ENCODE measurements around the gene ALG12. TPM values are rescaled to one million over a fixed set of nuclear protein-coding genes. Genes with fewer than 3 reads are reported as not detected.

Gene ALG12
- total RNA-seq, 1 experiment from 2014 or later: 18.2 TPM

DNA sequence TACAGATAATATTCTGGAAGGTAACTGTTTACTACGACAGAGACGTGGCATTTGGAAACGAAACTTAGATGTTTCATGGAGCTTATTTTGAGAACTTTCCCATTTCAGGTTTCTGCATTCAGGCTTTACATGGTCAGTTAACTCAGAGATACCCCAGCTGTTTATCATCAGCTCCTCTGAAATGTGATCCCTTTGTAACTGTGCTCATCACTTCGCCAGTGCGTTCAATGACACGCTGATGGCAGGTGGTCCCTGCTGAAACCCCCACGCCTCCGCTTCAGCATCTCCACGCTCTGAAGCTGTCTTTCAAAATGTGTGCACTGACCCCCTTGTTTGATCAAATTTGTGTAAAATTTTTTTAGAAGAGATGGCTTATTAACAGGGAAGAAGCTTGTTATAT, 30.5 kb downstream of the ALG12 start:
- TF ChIP-seq, protein P1, sequence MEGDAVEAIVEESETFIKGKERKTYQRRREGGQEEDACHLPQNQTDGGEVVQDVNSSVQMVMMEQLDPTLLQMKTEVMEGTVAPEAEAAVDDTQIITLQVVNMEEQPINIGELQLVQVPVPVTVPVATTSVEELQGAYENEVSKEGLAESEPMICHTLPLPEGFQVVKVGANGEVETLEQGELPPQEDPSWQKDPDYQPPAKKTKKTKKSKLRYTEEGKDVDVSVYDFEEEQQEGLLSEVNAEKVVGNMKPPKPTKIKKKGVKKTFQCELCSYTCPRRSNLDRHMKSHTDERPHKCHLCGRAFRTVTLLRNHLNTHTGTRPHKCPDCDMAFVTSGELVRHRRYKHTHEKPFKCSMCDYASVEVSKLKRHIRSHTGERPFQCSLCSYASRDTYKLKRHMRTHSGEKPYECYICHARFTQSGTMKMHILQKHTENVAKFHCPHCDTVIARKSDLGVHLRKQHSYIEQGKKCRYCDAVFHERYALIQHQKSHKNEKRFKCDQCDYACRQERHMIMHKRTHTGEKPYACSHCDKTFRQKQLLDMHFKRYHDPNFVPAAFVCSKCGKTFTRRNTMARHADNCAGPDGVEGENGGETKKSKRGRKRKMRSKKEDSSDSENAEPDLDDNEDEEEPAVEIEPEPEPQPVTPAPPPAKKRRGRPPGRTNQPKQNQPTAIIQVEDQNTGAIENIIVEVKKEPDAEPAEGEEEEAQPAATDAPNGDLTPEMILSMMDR (IDR thresholded peaks at IDR 0.05; ENCODE audit: unreplicated experiment): no peak
- Mint-ChIP-seq H3K27me3 (ENCODE audit: insufficient read depth, unreplicated experiment) (no peaks in the 10 kb centered on the region), H3K36me3 (ENCODE audit: insufficient read depth, unreplicated experiment) (peaks cover 72% of the 10 kb centered on the region), H3K4me1 (ENCODE audit: insufficient read depth, unreplicated experiment) (peaks cover 7% of the 10 kb centered on the region), H3K27ac (ENCODE audit: low read depth, unreplicated experiment) (no peak overlapping the region), H3K4me3 (ENCODE audit: unreplicated experiment) (no peak overlapping the region), H3K9me3 (ENCODE audit: unreplicated experiment) (peaks cover 7% of the 10 kb centered on the region)
- no peak for DNase-seq (ENCODE audit: unreplicated experiment)
- TSS peak; percentile 8 for BruUV-seq (replicated peaks)
- intact Hi-C loops (cut with micrococcal nuclease): no loop called here
- ChIA-PET POLR2A (interaction anchor here (0.6 kb wide), 1 partner anchor 32 kb away, joined by 3 read pairs; no protein-coding TSS in a partner anchor), CTCF (interaction anchor here (0.7 kb wide), 1 partner anchor 87 kb away, joined by 3 read pairs; no protein-coding TSS in a partner anchor)

DNA sequence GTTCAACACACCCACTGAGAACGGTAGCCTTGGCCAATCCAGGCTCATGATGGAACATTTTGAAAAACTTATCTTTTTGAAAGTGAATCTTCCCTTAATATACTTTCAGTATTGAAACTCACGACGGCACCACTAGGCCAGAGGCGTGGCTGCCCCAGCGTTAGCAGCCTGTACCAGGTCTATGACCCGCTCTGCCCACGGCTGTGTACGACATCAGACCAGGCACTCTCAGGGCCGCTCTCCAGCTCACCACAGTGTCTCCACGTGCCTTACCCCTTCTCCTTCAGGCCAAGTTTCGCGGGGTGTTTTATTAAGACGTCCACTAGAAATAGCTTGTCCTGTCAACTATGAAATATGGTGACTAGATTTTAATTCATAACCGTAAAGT, 31.2 kb downstream of the ALG12 start:
- H3K27ac Mint-ChIP-seq (ENCODE audit: low read depth, unreplicated experiment): no peak overlapping the region
- H3K9me3 Mint-ChIP-seq (ENCODE audit: unreplicated experiment): peaks cover 7% of the 10 kb centered on the region
- peaks cover 7% of the 10 kb centered on the region for H3K4me1 Mint-ChIP-seq (ENCODE audit: insufficient read depth, unreplicated experiment)
- TF ChIP-seq, protein P1 (IDR thresholded peaks at IDR 0.05; ENCODE audit: unreplicated experiment): no peak
- peaks cover 67% of the 10 kb centered on the region for H3K36me3 Mint-ChIP-seq (ENCODE audit: insufficient read depth, unreplicated experiment)
- H3K27me3 Mint-ChIP-seq (ENCODE audit: insufficient read depth, unreplicated experiment): no peaks in the 10 kb centered on the region
- POLR2A ChIA-PET: no interaction called here
- H3K4me3 Mint-ChIP-seq (ENCODE audit: unreplicated experiment): no peak overlapping the region
- BruUV-seq (replicated peaks): no TSS peak
- CTCF ChIA-PET: interaction anchor here (0.6 kb wide), 1 partner anchor 93 kb away, joined by 3 read pairs; no protein-coding TSS in a partner anchor
- intact Hi-C loops (cut with micrococcal nuclease): no loop called here
- no peak for DNase-seq (ENCODE audit: unreplicated experiment)

DNA sequence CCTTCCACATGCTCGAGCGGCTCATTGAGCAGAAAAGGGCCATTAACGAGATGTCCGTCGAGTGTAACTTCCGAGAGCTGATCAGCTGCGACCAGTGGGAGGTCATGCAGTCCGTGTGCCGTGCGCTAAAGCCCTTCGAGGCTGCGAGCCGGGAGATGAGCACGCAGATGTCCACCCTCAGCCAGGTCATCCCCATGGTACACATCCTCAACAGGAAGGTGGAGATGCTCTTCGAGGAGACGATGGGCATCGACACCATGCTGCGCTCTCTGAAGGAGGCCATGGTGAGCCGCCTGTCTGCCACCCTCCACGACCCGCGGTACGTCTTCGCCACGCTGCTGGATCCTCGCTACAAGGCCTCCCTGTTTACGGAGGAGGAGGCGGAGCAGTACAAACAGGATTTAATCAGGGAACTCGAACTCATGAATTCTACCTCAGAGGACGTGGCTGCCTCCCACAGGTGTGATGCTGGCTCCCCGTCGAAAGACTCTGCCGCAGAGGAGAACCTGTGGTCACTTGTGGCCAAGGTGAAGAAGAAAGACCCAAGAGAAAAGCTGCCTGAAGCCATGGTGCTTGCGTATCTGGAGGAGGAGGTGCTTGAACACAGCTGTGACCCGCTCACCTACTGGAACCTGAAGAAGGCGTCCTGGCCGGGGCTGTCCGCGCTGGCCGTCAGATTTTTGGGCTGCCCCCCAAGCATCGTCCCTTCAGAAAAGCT, 31.7 kb downstream of the ALG12 start:
- Mint-ChIP-seq H3K4me1 (ENCODE audit: insufficient read depth, unreplicated experiment) (peaks cover 4% of the 10 kb centered on the region), H3K4me3 (ENCODE audit: unreplicated experiment) (no peak overlapping the region), H3K36me3 (ENCODE audit: insufficient read depth, unreplicated experiment) (peaks cover 63% of the 10 kb centered on the region), H3K27ac (ENCODE audit: low read depth, unreplicated experiment) (no peak overlapping the region), H3K27me3 (ENCODE audit: insufficient read depth, unreplicated experiment) (no peaks in the 10 kb centered on the region), H3K9me3 (ENCODE audit: unreplicated experiment) (peaks cover 5% of the 10 kb centered on the region)
- intact Hi-C loops (cut with micrococcal nuclease): no loop called here
- no TSS peak for BruUV-seq (replicated peaks)
- CTCF ChIA-PET: interaction anchor here (0.6 kb wide), 1 partner anchor 93 kb away, joined by 3 read pairs; no protein-coding TSS in a partner anchor
- no peak for DNase-seq (ENCODE audit: unreplicated experiment)
- TF ChIP-seq, protein P1 (IDR thresholded peaks at IDR 0.05; ENCODE audit: unreplicated experiment): no peak
- POLR2A ChIA-PET: no interaction called here

DNA sequence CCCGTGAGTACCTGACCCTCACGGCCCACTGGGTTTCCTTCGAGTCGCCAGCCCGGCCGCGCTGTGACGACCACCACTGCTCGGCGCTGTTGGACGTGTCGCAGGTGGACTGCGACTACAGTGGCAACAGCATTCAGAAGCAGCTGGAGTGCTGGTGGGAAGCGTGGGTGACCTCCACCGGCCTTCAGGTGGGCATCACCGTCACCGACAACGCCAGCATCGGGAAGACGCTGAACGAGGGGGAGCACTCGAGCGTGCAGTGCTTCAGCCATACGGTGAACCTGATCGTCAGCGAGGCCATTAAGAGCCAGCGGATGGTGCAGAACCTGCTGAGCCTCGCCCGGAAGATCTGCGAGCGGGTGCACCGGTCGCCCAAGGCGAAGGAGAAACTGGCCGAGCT, 32.4 kb downstream of the ALG12 start:
- Mint-ChIP-seq H3K27ac (ENCODE audit: low read depth, unreplicated experiment) (no peak overlapping the region), H3K4me3 (ENCODE audit: unreplicated experiment) (no peak overlapping the region), H3K36me3 (ENCODE audit: insufficient read depth, unreplicated experiment) (peaks cover 57% of the 10 kb centered on the region), H3K9me3 (ENCODE audit: unreplicated experiment) (no peaks in the 10 kb centered on the region), H3K27me3 (ENCODE audit: insufficient read depth, unreplicated experiment) (no peaks in the 10 kb centered on the region), H3K4me1 (ENCODE audit: insufficient read depth, unreplicated experiment) (no peaks in the 10 kb centered on the region)
- intact Hi-C loops (cut with micrococcal nuclease): no loop called here
- no peak for DNase-seq (ENCODE audit: unreplicated experiment)
- ChIA-PET CTCF (no interaction called here), POLR2A (interaction anchor here (0.9 kb wide), 1 partner anchor 12 kb away, joined by 4 read pairs; no protein-coding TSS in a partner anchor)
- TF ChIP-seq, protein P1 (IDR thresholded peaks at IDR 0.05; ENCODE audit: unreplicated experiment): no peak
- BruUV-seq (replicated peaks): no TSS peak

Data from MCF 10A (cell line).